GM12891 (cell line): Measurements from ENCODE around the gene RAD50.

Experiments used
- POLR2A ChIP-seq: IDR thresholded peaks from 2 replicates; pipeline ENCODE4 v1.6.1; 2011; ENCODE audit warnings: low read depth, low read length, control low read depth
- POLR2AphosphoS5 ChIP-seq: IDR thresholded peaks from 2 replicates; pipeline ENCODE4 v1.6.1; 2011; ENCODE audit warnings: low read depth, low read length, control low read depth
- POU2F2 ChIP-seq: IDR thresholded peaks from 2 replicates; pipeline ENCODE4 v1.6.1; 2011; ENCODE audit warnings: low read depth, mild to moderate bottlenecking, control low read depth, low read length, moderate library complexity
- SPI1 ChIP-seq: IDR thresholded peaks from 2 replicates; pipeline ENCODE4 v1.6.1; 2011; ENCODE audit warnings: low read depth, low read length, control low read depth
- TAF1 ChIP-seq: IDR thresholded peaks from 2 replicates; pipeline ENCODE4 v1.6.1; 2011; ENCODE audit warnings: low read depth, low read length, control low read depth

DNA sequence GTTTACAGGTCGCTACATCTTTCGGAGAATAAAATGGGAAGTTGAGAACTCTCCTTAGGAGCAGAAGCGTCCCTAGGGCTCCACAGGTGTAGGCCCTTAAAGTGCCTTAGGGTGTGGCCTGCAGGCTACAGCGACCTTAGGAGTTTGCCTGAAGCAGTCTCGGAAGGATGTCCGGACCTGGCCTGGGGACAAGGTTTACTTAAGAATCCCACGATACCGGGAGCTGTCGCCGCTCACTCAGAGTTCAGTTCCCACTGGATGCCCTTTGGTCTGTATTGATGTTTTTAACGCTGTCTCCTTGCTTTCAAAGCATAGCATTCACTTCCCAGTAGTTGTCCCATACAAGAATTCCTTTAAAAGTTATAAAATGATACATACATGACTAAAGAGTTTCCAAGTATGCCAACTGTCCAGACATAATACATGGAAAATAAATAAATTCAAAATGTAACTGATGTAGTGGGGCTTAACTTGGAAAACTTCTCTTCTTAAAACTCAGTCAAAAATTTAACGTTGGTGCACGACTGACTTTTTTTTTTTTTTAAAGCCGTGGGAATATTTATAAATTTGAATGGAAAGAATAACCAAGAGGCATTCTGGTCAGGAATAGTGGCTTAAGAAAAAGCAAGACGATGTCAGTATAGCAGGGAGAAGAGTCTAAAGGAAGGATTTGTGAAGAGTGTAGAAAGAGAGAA is 848 bp downstream of the RAD50 start:
- TF ChIP-seq SPI1 (no peak), POLR2A (no peak), TAF1 (no peak), POLR2AphosphoS5 (0 out of 2 replicates have a peak, but pooled peaks have one; percentile 9), POU2F2 (no peak)
